Activated B cell treated with CpG ODN at 0.5 μM for 24 hours (primary cell): ENCODE data around the gene JDP2. TPM values are rescaled to one million over a fixed set of nuclear protein-coding genes. Genes with fewer than 3 reads are reported as not detected.

Source experiments
- ATAC-seq: fragments of 200-7000 bp; cut with Tn5 transposase; one replicate; pipeline ENCODE4 v1.10.0; 2021; ENCODE audit warnings: low read depth, mild to moderate bottlenecking, moderate library complexity
- CTCF ChIA-PET: fragments of 350-600 bp; sonication (Branson Sonifier 250); formaldehyde crosslinking; loops from one replicate; lab custom pipeline; 2021; ENCODE audit warnings: antibody characterized with exemption; lab: Charles Lee
- POLR2A ChIA-PET: fragments of 350-600 bp; sonication (Branson Sonifier 250); formaldehyde crosslinking; loops from one replicate; lab custom pipeline; 2021; ENCODE audit warnings: antibody characterized with exemption; lab: Charles Lee
- DNase-seq: peaks from one replicate; pipeline ENCODE4 v3.0.0; 2022
- H3K27ac Mint-ChIP-seq: one replicate; pipeline ENCODE4 v1.8.0; 2020; ENCODE audit warnings: mixed read lengths
- H3K27me3 Mint-ChIP-seq: one replicate; pipeline ENCODE4 v1.8.0; 2021; ENCODE audit warnings: mixed read lengths
- H3K36me3 Mint-ChIP-seq: one replicate; pipeline ENCODE4 v1.8.0; 2021; ENCODE audit warnings: low read depth, mixed read lengths
- H3K4me1 Mint-ChIP-seq: one replicate; pipeline ENCODE4 v1.8.0; 2021; ENCODE audit warnings: mixed read lengths
- H3K4me3 Mint-ChIP-seq: one replicate; pipeline ENCODE4 v1.8.0; 2020; ENCODE audit warnings: mild to moderate bottlenecking, mixed read lengths
- H3K9me3 Mint-ChIP-seq: one replicate; pipeline ENCODE4 v1.8.0; 2020; ENCODE audit warnings: mixed read lengths
- CTCF ChIP-seq: fragments of 200-600 bp; IDR thresholded peaks from one replicate; pipeline ENCODE4 v1.8.0; 2022; ENCODE audit warnings: antibody characterized with exemption, mild to moderate bottlenecking
- intact Hi-C: fragments of 100-400 bp; cut with micrococcal nuclease; formaldehyde crosslinking; loops from one replicate; pipeline ENCODE4 v1.15.1; 2024
- total RNA-seq: library from RNA; stranded (reverse); gene quantifications from 2 replicates; pipeline ENCODE4 v1.2.3, GENCODE V29; 2022

JDP2 gene
- total RNA-seq, 1 donor from 2014 or later, result 21.2 TPM

DNA sequence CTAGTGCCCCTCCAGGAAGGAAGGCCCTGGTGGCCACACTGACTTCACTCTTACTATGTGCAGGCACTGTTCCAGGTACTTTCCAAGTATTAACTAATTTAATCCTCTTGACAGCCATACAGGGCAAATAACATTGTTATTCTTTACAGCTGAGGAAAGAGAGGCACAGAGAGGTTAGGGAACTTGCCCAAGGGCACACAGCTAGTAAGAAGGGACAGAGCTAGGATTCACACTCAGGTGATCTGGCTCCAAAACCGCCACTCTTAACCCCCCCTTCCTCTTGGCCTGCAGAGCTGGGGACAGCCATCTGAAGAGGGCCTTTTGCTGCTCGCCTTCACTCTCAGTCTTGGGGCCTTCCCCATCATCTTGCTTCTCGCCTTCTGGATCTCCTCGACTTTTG, 4.0 kb downstream of the JDP2 start:
- DNase-seq, result no peak
- H3K27me3 Mint-ChIP-seq, result no peaks in the 10 kb centered on the region
- H3K4me1 Mint-ChIP-seq, result peaks cover 44% of the 10 kb centered on the region
- ATAC-seq, result no peak
- H3K36me3 Mint-ChIP-seq, result peaks cover 35% of the 10 kb centered on the region
- no peaks in the 10 kb centered on the region for H3K9me3 Mint-ChIP-seq
- H3K4me3 Mint-ChIP-seq, result no peak overlapping the region
- TF ChIP-seq CTCF, result no peak
- intact Hi-C loops, result no loop called here
- H3K27ac Mint-ChIP-seq, result no peak overlapping the region
- POLR2A ChIA-PET, result interaction anchor here (0.6 kb wide), 1 partner anchor 48 kb away, joined by 3 read pairs; no protein-coding TSS in a partner anchor
- CTCF ChIA-PET, result no interaction called here

- no peak for TF ChIP-seq CTCF
- no peaks in the 10 kb centered on the region for H3K9me3 Mint-ChIP-seq
- H3K4me3 Mint-ChIP-seq, result no peak overlapping the region
- ChIA-PET CTCF (no interaction called here), POLR2A (no interaction called here)
- intact Hi-C loops, result no loop called here
- H3K4me1 Mint-ChIP-seq, result peaks cover 44% of the 10 kb centered on the region
- DNase-seq (no peak), ATAC-seq (no peak)
- no peaks in the 10 kb centered on the region for H3K27me3 Mint-ChIP-seq
- no peak overlapping the region for H3K27ac Mint-ChIP-seq
- H3K36me3 Mint-ChIP-seq, result peaks cover 35% of the 10 kb centered on the region
Measured at GRCh38 chr14:75432411-75432810, 4.6 kb downstream of the JDP2 start.

- no peak overlapping the region for H3K27ac Mint-ChIP-seq
- no peaks in the 10 kb centered on the region for H3K27me3 Mint-ChIP-seq
- DNase-seq (no peak), ATAC-seq (no peak)
- ChIA-PET POLR2A (interaction anchor here (0.7 to 1.3 kb wide), 3 partner anchors 9 to 82 kb away, joined by 4 to 10 read pairs (median 6); no protein-coding TSS in a partner anchor), CTCF (interaction anchor here (0.7 kb wide), 1 partner anchor 127 kb away, joined by 3 read pairs; no protein-coding TSS in a partner anchor)
- H3K36me3 Mint-ChIP-seq, result peaks cover 44% of the 10 kb centered on the region
- intact Hi-C loops, result no loop called here
- no peak overlapping the region for H3K4me3 Mint-ChIP-seq
- TF ChIP-seq CTCF, result no peak
- no peaks in the 10 kb centered on the region for H3K9me3 Mint-ChIP-seq
- H3K4me1 Mint-ChIP-seq, result peaks cover 47% of the 10 kb centered on the region
Measured at GRCh38 chr14:75433631-75434071, 5.8 kb downstream of the JDP2 start.

GRCh38 chr14:75434138-75434889, 6.5 kb downstream of the JDP2 start:
- no peaks in the 10 kb centered on the region for H3K27me3 Mint-ChIP-seq
- H3K36me3 Mint-ChIP-seq, result peaks cover 48% of the 10 kb centered on the region
- H3K27ac Mint-ChIP-seq, result no peak overlapping the region
- no peak overlapping the region for H3K4me3 Mint-ChIP-seq
- intact Hi-C loops, result no loop called here
- CTCF ChIA-PET, result interaction anchor here (0.7 kb wide), 1 partner anchor 126 kb away, joined by 3 read pairs; no protein-coding TSS in a partner anchor
- peaks cover 45% of the 10 kb centered on the region for H3K4me1 Mint-ChIP-seq
- ATAC-seq (no peak), DNase-seq (no peak)
- no peaks in the 10 kb centered on the region for H3K9me3 Mint-ChIP-seq
- no peak for TF ChIP-seq CTCF
- POLR2A ChIA-PET, result interaction anchor here (1.3 kb wide), 1 partner anchor 9 kb away, joined by 4 read pairs; no protein-coding TSS in a partner anchor

DNA sequence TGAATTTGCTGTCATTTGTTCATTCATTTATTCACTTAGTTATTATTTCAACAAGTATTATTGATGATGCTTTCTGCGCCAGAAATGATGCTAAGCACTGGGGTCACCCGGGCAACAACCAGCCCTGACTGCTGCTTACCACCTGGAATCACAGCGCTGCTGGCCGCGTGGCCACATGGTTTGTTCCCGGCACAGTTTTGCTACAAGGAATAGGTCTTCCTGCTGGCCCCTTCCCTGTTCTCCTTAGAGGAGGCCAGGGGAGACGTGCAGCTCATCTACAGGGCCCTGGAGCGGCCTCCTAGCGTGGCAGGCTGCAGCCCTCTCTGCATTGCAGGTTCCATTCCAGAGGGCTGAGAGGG, 7.0 kb downstream of the JDP2 start:
- peaks cover 52% of the 10 kb centered on the region for H3K36me3 Mint-ChIP-seq
- ChIA-PET POLR2A (no interaction called here), CTCF (no interaction called here)
- TF ChIP-seq CTCF, result no peak
- no peaks in the 10 kb centered on the region for H3K27me3 Mint-ChIP-seq
- H3K27ac Mint-ChIP-seq, result no peak overlapping the region
- no peak overlapping the region for H3K4me3 Mint-ChIP-seq
- peaks cover 46% of the 10 kb centered on the region for H3K4me1 Mint-ChIP-seq
- intact Hi-C loops, result no loop called here
- DNase-seq (no peak), ATAC-seq (no peak)
- no peaks in the 10 kb centered on the region for H3K9me3 Mint-ChIP-seq
